HG03432 (cell line): Measurements from ENCODE around the gene FLRT3.

Experiments
- ATAC-seq: cut with Tn5 transposase; IDR thresholded peaks from one replicate; pipeline ENCODE4 v1.9.1; 2021; ENCODE audit warnings: mild to moderate bottlenecking, moderate library complexity; ENCODE audit not compliant: unreplicated experiment

Gene FLRT3

DNA sequence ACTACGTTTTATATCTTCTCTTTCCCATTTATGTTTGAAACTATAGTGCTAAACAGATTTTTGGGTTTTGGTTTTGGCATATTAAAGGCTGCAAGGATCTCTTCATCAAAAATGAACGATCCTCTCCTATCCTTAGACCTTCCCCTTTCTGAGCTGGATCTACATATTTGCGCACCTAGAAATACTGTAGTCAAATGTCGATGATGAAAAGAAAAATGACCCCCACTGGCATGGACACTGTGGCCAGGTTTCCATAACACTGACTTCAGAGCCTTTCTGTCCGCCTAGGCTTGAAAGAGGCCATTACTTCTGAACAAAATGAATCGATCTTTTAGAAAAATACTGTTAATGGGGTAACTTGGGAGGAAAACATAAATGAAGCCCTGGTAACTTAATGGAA lies 5.8 kb downstream of the FLRT3 start:
- ATAC-seq, result no peak

DNA sequence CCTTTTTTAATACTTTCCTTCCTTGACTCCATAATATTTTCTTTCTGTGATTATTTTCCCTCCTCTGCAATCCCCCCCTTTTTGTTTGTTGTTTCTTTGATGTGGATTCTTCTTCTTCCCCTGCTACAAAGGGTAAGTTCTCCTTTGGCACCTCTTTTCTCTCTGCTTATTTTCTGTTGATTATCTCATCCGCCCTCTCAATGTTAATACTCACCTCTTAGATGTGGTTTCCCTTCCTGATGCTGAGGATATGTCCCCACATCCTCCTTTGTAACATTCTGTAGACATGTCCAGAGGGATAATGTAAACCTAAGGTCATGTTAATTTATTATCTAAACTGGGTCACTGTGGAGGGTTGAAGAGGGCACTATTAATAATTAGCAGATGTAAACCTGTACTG lies 17.7 kb downstream of the FLRT3 start:
- no peak for ATAC-seq

DNA sequence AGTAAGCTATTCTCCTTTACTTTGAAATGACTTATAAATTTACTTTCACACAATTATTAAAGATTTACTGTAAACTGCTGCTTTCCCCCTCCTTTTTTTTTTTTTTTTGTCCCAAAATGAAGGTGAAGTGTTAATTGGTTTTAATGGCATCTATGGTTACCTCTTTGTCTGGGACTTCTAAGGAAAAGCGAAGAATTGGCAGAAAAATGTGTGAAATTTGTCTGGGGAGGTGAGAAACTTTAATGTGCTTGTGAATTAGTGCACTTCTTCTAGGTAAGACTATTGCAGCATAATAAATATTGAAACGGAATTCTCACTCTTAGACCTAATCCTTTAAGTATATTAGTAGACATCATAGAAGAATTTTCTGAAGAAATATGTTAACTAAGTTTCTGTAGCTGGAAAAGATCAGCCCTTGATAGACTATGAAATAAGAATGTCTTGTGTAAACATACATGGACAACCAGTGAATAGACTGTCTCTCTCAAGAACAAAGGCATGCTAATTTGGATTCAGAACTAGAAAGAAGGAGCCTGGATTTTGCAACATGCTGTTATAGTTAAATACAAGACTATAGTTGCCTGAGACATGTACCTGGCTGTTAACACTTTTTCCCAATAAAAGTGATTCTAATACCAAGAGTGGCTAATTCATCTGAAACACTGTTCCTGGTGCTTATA lies 23.9 kb downstream of the FLRT3 start:
- no peak for ATAC-seq

DNA sequence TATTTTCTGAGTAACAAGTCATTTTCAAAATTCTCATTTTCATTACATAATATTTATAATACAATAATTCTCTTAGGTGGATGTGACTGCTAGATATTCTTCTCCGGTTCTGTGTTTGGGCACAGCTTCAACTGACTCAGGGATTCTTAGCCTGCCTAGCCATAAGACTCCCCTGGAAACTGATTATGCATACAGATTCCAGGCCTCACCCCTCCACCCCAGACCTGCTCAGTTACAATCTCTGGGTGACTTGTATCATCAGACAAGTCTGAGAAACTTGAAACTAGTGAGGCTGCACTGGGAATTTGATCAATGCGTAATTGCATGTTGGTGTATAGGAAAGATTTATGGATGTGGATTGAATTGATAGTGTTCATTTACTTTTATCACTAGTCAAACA lies 25.4 kb downstream of the FLRT3 start:
- no peak for ATAC-seq

DNA sequence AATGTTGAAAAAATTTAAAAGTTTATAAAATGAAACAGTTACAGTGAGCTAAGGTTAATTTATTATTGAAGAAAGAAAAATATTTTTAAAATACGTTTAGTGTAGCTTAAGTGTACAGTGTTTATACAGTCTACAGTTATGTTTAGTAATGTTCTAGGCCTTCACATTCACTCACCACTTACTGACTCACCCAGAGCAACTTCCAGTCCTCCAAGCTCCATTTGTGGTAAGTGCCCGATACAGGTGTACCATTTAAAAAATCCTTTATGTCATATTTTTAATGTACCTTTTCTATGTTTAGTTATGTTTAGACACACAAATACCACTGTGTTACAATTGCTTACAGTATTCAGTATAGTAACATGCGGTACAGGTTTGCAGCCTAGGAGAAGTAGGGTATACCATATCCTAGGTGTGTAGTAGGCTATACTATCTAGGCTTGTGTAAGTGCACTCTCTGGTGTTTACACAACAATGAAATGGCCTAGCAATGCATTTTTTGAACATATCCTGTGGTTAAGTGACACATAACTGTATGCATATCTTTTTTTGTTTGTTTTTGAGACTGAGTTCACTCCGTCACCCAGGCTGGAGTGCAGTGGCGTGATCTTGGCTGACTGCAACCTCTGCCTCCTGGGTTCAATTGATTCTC lies 26.3 kb downstream of the FLRT3 start:
- ATAC-seq, result no peak

DNA sequence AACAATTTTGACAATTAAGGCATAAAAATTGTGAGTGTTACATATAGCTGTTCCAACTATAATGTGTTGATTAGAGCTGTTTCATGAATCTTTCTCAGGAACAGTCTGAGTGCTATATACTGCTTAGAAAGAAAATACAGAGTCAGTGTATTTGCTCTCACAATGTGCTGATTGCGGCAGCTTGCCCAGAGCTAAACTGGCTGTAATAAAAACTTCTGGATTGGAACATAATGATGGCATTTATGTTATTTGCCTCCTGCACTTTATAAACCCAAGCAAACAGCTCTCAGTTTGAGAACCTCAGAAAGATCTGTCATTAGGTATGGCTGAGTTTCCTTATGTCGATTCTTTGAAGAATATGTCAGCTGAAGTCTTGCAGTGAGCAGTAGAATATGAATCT lies 29.5 kb downstream of the FLRT3 start:
- ATAC-seq, result no peak

DNA sequence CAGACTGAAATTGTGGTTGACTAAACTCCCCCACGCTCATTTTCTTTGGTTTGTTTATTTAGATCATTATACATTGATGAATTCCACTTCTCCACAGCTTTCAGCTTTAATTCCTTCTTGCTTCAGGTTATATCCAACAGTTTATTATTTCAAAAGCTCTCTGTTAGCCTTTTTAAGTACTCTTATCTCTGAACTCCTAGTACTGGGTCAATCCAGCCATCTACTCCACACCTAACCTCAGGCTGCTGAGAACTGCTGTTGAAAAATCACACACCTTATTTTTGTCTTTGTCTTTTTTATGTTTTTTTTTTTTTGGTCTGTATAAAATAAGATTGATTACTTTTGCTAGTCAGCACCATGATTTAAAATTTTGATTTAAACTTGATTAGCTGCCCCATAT lies 32.9 kb downstream of the FLRT3 start:
- ATAC-seq, result no peak

DNA sequence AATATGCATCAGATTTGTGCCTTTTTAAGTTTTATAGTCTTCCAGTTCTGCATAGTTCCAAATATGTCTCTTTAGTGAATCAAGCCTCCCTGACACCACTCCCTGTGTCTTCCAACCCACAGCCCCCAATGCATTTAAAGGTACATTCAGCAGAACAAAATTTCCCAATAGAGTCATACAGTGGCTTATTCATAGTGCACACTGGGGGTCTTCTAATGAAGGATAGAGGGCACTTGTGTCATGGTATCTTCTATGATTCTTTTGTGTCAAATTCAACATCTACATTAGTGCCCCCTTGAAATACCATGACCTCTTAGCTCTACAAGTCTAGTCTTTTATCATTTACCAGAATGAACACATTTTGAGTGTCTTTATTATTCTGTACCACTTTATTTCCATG lies 33.8 kb downstream of the FLRT3 start:
- no peak for ATAC-seq

DNA sequence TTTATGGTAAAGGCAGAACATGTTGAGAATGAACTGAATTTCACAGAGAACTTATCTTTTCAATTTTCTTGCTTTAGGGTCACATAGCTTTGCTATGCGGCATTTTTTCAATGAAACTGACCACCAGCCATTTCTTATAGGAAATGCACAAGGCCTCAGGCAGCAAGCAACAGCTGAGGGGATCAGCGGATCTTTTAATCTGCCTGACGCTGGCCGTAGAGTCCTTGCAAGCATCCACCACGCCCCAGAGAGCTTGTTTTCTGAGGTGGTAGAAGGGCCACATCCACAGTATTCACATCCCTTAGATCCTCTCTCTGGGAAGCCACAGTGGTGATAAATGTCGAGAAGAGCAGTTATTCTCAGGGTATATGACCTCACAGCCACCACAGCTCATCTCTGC lies 34.3 kb downstream of the FLRT3 start:
- no peak for ATAC-seq

DNA sequence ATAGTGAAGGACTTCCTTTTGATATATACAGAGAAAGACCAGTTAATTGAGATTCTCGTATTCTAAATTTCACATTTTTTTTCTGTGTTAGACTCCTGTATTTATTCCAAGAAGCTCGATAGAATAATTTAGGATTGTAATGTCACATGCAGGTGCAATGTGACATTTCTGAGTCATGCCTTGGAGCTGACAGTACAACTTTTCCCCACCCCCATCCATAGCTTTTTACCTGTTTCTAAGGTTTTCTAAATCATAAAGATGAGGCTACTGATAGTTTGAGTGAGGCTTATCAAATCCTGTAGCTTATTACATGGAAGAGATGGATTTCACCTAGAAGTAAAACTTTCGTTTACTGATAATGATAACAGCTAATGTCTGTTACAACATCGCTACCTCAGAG lies 37.6 kb downstream of the FLRT3 start:
- no peak for ATAC-seq

DNA sequence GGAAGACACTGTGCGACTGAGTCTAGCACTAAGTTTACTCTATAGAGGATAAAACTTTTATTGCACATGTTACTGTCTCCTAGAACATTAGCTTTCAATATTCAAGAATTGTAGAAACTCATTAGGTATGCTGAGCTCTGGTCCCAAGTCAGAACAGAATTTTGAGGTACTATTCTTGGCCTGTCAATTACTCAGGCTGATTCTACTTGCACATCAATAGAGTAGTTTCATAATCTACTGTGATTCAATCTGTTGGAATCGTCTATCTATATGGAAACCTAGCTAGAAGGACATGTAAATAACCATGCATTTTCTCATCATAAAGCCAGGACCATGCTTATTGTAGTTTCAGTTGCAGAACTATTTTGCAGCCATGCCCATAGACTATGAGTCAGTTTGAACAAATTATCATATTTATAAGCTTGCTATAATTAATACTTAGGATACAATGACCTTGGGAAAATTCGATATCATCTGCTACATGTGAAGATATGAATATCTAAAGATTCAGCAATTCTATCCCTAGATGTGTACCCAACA lies 41.6 kb downstream of the FLRT3 start:
- ATAC-seq, result no peak

DNA sequence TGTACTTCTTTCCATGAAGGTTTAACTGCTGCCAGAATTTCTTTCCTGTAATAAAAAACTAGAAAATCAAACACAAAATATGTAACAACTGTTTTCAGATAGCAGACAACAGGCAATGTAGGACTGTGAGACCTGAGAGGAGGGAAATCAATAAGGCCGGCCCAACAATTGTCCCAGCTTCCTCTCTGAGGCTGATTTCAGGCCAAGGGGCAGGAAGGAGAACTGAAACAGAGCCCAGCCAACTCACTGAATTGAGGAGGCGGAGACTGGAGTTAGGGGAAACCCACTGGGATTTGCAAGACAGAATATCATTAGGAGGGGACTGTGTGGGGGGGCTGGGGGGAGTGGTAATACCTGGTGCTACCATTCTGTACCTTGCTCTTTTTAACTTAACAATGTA lies 42.2 kb downstream of the FLRT3 start:
- no peak for ATAC-seq

DNA sequence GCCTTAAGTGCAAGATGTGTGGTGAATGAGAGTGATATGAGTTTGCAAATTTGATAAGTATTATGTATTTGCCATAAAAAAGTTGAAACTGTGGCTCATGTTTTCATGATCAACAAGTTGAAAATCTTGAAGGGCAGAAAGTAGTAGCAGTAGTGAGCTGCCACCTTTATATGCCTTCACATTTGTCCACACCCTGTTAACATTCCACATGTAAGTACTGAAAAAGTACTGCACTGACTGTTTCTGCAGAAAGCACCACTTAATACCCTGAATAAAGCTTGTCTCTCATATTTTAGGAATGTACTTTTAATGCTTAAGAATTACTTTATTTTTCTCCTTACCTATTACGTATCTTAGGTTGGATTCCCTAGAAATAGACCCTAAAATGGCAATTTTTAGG lies 45.9 kb downstream of the FLRT3 start:
- no peak for ATAC-seq

DNA sequence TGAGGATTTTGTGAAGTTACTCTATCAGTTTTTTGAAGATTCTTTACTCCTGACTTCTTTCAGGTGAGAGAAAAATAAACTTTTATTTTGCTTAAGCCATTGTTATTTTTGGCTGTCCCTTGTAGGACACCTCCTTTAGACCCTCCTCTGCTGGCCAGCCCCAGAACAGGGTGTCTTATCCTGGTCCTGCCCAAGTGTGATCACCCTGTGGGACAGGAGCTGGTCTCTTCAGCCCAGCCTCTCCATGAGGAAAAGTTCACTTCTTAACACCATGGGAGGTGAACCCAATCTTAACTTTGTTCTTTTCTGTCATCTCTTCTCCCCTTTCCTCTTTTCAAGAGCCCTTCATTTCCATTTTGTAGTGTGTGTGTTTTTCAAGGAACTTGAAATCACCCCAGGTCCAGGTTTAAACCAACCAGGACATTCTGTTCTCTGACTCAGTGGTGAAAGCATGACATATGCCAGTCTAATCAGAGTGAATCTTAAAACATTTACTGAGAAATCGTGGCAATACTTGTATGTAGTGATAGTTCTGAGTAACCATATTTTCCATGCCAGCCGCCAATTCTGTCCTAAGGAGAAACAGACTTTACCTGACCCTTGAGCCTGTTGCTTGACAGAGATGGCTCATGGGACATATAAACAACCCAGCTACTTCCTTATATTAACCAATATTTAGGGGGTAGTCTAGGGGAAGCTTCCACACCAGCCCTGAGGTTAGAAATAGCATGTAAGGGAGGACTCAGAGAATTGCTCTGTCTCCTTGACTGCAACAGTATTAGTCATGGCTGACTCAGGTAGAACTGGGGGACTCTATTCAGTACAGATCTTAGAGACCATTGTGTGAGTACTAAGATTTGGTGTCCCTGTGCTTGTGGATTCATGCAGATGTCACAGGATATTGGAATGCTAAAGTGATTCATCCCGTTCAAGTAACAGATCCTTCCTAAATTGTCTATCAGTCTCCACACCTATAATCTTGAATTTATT lies 48.8 kb downstream of the FLRT3 start:
- ATAC-seq, result no peak

DNA sequence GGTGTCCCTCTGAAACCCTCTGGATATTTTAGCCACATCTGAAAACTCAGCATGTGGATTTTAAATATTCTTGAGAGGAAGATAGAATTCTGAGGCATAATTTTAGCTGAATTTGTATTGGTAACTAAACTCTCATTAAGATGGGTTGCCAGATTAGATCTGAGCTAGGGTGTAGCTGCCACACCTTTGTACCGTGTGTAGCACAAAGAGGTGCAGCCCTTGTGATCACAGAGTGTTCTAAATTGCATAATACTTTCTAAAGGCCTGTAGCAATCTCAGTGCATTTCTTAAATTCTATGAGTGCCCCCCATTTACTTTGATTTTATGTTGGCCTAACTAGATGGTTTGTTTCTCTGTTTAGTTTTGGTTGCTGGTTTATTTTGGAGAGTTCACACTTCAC lies 53.0 kb downstream of the FLRT3 start:
- no peak for ATAC-seq

DNA sequence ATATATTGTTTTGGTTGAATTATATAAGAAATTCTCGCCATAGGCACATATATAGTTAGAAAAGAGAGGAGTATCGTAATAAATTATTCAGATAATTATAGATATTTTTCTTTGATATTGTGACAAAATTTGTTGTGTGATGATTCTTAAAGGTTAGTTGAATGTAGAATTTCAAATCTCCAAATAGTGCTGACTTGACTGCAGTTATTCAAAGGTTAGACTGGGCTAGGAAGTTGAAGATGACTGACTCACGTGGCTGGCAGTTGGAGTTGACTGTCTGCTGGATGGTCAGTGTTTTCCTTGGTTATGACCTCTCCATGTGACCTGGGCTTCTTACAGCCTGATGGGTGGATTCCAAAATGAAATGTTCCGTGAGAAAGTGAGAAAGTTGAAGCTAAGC lies 55.3 kb downstream of the FLRT3 start:
- no peak for ATAC-seq
